GM18508 (cell line): ENCODE measurements around the gene POMGNT2.
"Not testable (repeated sequence)": the region's sequence is repeated elsewhere in the genome, so short reads cannot be mapped to it uniquely, and the experiment has no call there.

Experiments used
- ATAC-seq: cut with Tn5 transposase; IDR thresholded peaks from one replicate; pipeline ENCODE4 v1.9.1; 2021; ENCODE audit warnings: moderate number of reproducible peaks; ENCODE audit not compliant: insufficient read depth, unreplicated experiment

Gene POMGNT2

DNA sequence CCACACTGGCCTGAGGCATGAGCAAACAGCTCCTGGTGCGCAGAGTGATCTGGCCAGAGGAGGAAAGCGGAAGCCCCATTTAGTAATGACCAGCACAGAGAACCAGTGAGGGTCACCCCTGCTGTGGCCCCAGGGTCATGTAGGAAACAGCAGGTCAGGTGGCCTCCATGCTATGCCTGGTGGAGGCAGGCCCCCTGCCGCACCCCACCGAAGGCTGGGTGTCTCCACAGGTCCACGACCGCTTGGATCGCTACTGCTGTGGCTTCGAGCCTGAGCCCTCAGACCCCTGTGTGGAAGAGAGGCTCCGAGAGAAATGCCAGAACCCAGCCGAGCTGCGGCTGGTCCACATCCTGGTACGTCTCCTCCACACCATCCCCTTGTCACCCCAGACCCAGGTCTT lies 52.6 kb downstream of the POMGNT2 start:
- ATAC-seq, result no peak

DNA sequence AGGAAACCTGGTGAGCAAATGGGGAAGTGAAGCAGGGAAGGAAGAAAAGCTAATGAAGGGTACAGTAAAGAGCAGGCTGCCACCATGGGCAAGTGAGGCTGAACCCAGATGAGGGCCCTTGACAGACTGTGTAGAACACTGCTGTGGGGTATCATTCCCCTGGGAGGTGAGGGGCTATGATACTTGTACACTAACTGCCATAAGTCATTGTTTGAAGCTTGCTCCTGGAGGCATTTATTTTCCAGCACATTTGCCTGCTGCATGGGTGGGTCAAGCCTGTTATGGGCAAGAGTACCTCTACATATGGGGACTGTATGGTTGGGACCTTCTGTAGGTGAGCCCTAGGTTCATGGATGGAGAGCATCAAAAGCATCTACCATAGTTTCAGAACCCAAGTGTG lies 57.4 kb downstream of the POMGNT2 start:
- ATAC-seq, result no peak

DNA sequence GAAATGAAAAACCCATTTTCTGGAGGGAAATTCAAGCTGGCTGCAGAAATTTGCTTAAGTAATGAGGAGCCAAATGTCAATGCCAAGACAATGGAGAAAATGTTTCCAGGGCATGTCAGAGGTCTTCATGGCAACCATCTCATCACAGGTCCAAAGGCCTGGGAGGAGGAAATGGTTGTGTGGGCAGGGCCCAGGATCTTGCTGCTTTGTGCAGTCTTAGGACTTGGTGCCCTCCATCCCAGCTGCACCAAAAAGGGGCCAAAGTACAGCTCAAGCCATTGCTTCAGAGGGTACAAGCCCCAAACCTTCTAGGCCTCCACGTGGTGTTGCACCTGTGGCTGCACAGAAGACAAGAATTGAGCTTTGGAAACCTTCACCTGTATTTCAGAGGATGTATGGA lies 59.3 kb downstream of the POMGNT2 start:
- ATAC-seq, result no peak

DNA sequence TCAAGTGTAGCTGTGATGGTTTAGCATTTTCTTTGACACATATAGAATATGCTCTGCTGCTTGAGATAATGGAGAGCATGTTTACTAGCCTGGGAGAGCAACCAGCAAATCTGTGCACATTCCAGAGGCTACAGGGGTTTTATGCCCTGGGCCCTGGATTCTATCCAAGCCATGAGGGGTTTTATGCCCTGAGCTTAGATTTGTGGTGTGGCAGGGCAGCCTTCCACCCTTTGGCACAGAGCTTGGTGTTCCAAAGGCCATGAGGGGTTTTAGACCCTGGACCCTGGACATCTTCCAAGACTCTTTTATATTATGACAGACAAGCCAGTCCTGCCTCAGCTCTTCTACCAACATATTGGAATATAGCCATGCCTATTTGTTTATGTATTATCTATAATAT lies 60.8 kb downstream of the POMGNT2 start:
- ATAC-seq, result not testable (repeated sequence)

DNA sequence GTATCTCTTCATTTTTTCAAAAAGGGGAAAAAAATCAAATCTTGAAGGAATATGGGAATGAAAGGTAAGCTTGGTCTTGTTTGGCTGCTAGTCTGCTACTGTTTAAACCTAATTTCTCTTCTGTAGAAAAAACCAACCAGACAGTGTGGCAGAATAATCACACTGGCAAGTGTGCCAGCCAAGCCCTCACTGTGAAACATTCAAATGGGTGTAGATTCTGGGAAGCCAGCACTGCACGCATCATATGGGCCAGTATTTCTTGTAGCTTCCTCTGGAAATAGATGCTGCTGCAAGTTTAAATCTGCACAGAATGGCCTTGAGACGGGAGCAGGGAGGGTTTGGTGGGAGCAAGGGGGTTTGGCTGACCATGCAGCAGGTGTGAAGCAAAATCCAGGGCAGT lies 62.1 kb downstream of the POMGNT2 start:
- ATAC-seq, result no peak

DNA sequence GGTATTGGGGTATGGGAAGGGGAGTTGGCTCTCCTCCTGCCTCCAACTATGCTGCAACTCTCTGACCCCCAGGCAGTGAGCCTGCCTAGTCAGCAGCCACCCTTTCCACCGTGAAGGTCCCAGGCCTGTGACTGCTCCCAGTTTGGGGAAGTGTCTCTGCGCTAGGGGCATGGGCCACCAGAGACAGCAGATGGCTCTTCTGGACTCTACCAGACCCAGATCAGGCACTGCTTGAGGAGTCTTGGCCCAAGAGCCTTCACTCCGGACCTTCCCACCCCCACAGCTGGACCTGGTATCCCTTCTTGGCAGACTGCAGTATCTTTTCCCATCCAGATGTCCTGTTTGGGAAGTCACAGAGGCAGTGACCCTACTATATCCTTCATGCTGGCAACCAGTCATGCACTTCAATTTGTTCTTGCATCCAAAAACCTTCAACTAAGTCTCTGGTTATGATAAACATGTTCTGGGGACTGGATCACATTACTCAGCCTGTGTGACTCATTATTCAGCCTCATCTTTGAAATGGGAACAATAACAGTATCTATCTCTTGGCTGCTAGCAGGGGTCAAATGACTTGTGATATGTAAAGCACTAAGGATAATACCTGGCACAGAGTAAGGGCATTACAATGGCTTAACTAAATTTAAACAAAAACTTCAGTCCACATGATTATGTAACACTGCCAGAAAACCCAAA lies 62.7 kb downstream of the POMGNT2 start:
- no peak for ATAC-seq

DNA sequence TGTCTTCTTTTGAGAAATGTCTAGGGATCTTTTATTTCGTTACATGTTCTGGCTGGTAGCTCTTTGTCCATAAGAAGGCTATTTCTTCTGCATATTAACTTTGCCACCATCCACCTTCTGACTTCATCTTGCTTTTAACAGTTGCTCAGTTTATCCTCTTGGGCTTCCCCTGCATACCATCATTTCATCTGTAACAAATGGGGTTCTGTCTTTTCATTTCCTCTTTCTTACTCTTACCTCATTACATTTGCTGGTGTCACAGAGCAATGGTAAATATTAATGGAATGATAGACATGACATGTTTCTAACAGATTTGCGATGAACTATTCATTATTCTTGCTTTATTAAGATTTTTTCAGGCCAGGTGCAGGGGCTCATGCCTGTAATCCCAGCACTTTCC lies 64.4 kb downstream of the POMGNT2 start:
- no peak for ATAC-seq

DNA sequence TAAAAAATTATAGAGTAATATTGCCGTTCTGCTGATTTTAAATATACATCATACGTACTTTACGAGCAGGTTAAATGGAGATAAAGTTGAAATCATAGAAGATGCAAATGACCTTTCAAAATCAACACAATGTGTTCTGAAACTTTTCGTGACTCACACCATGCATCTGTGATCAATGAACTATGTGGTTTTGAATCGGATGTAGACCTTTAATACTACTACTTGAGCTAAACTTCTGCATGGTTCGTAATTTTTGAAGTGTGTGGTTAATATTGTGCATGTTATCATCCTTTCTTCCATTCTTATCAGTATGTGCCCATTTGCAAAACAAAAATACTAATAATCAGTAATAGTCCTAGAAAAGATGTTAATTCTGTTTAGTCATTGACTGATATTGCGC lies 67.9 kb downstream of the POMGNT2 start:
- ATAC-seq, result peak; percentile 61

DNA sequence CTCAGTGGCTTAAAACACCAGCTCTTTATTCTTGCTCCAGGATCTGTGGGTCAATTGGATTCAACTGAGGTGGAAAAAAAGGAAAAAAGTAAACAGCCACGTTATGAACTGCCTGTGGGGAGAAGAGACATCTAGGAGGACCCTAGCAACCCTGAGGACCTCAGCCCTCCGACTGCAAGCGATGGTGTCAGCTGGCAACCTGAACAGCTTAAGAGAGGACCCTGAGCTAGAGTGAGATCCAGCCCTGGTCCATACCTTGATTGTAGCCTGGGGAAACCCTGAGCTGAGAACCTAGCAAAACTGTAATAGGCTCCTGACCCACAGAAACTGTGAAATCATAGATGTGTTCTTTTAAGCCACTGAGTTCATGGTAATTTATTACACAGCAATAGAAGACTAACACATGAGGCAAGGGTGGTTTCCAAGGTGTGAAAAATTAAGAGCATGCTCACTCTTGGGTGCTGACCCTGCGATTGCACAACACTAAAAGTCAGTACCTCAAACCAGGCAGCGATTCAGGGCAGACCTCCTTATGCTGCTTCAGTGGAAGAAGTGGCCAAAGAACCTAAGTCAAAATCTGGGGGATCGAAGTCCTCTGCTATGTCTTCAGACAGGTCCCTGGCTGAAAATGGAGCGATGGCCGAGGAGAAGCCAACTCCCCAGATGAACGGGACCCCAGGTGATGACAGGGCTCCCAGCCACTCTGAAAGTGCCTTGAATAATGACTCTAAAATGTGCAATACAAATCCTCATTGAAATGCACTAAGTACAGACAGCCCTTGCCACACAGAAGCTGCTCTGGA lies 69.1 kb downstream of the POMGNT2 start:
- no peak for ATAC-seq

DNA sequence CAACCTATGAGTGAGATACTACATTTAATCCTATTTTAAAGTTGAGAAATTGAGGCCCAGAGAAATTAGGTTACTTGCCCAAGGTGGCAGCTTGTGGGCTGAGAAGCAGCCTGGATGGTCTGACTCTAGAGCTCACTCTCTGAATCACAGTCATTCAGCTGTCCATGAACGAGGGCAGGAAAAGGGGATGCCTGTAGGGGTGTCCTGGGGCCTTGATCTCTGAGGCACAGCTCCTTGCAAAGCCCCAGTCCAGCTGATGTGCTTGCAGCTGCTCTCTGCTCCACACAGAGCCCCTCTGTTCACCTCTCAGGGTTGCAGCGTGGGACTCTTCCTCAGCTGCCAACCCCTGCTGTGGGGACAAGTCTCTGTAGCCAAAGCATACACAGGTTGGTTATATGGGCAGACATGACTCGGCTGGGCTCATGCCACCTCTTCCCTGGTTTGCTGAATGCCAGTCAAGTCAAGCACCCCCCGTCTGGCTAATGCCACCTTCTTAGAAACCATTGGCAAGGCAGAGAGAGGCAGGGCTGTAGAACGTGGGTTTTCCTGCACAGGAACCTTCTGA lies 70.0 kb downstream of the POMGNT2 start:
- no peak for ATAC-seq

DNA sequence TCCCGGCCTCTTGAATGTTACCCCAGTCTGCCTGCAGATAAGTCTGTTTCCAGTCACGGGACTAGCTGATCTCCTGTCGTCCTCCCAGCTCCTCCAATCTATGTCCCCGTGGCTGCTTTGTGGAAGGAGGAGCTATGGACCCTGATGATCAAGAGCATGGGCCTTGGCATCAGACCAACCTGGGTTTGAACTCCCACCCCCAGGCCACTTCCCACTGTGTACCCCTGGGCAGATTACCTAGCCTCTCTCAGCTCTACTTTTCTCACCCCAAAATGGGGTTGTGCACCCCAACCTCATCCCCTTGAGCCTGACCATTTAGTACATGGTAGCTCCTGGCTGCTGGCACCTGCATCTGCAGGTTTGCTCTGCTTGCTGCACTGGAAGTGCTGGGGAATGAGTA lies 71.0 kb downstream of the POMGNT2 start:
- no peak for ATAC-seq

DNA sequence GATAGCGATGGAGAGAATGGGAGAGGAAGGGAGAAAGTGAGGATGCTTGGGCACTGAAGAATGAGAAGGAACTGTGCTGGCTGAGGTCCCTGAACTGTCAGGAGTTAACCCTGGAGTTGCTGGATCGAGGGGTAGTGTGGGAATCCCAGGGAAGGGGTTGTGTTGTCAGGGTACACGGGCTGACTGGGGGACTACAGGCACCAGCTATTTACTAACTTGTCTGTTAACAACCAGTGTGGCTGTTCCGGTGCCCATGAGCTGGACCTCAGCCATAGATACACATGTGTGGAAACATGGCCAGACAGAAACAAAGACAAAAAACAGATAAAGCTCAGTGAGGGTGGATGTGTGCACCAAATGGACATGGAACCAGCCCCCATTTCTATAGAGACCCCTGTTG lies 71.7 kb downstream of the POMGNT2 start:
- ATAC-seq, result no peak

DNA sequence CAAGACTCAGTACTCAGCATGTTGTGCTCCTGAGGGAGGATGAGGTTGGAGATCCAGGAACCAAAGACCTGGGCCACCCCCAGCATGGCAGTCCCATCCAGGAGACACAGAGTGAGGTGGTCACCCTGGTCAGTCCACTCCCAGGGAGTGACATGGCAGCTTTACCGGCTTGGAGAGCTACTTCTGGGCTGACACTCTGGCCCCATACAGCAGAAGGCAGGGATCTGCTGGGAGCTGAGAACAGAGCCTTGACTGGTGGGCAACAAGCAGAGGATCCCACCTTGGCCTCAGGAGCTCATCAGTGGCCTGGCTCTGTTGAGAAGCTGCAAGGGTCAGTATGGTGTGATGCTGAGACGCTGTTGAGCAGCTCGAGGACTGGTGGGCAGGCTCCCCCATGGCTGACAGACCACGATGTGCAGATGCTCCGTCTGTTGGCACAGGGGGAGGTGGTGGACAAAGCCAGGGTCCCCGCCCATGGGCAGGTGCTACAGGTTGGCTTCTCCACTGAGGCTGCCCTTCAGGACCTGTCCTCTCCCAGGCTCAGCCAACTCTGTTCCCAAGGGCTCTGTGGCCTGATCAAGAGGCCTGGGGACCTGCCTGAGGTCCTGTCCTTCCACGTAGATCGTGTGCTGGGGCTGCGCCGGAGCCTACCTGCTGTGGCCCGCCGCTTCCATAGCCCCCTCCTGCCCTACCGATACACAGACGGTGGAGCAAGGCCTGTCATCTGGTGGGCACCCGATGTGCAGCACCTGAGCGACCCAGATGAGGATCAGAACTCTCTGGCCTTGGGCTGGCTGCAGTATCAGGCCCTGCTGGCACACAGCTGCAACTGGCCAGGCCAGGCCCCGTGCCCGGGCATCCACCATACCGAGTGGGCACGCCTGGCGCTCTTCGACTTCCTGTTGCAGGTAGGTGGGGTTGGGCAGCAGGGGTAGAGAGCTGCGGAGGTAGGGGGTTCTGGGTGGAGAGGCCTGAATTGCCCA lies 72.9 kb downstream of the POMGNT2 start:
- no peak for ATAC-seq

DNA sequence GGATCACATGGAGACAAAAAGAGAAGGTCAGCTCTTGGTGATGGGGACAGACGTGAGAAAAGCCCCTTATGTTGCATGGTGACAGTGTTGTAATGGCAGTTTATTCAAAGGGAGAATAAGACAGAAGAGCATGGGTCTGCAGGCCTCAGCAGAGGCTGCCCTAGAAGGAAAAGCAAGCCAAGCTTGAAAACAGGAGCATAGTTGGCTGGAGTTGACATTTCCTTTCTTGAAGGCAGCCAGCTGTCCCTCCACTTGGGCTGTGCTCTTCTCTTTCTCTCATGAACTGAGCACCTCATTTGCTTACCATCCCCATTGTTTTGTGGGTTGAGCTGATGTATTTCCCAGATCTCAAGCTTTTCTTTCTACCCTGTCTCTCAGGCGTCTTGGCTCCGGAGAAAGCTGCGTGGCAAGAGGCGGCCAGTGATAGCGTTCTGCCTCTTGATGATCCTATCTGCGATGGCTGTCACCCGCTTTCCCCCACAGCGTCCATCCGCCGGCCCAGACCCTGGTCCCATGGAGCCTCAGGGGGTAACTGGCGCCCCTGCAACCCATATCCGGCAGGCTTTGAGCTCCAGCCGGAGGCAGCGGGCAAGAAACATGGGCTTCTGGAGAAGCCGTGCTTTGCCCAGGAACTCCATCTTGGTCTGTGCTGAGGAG lies 73.9 kb downstream of the POMGNT2 start:
- ATAC-seq, result no peak

DNA sequence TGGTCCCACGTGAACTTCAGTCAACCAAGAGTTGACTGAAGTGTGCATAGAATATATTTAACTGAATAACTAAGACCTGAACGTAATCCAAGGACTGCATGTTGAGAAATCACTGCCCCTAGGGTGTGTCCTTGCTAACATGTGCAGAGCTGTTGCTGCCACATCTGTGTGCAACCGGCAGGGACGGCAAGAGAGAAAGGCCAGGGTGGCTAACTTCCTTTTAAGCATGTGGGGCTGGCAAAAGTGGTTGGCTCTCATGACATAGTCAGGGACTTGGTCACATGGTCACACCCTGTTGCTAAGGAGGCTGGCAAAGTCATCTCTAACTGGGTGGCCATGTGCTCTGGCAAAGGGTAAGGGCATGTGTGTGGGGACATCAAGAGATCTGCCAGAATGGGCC lies 74.4 kb downstream of the POMGNT2 start:
- no peak for ATAC-seq

DNA sequence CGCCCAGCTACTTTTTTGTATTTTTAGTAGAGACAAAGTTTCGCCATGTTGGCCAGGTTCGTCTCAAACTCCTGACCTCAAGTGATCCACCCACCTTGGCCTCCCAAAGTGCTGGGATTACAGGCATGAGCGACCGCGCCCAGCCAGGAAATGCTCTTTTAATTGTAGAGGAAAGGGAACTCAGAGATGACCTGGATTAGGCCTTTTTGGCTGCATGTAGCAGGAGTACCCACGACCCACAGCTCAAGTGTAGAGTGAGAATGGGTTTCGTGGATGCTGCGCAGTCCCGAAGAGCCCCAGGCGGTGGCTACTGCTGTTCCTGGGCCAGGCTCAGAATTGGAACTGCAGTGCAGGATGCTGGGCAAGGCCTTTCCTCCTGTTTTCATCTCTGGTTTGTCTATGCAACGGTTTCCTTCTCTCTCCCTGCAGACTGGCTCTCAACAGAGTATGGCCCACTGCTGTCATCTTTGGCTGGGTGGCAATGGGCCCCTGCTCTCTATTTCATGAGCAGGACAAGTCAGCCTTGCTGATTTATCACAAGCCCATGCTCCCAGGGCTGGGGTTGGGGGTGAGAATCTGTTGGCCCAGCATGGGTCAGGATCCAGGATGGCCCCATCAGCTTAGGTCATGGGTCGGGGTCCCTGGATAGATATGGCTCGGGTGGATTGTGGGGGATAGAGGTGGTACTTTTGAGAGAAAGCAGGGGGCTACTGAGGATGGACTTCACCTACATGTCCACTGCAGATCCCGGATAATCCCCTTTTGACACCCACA lies 75.5 kb downstream of the POMGNT2 start:
- ATAC-seq, result no peak
